HCT116 (cell line): ENCODE data around the gene AUP1.

Experiments
- CEBPB ChIP-seq: IDR thresholded peaks from 2 replicates; pipeline ENCODE4 v1.6.1; 2012; ENCODE audit warnings: low read depth
- CTCF ChIP-seq, 3 experiments: fragments of 200-600 bp in 1 of 3; sonication (generic) in 1 of 3; IDR thresholded peaks in 2 of 3; conservative IDR thresholded peaks in 1 of 3; 2 replicates each; pipeline ENCODE4 v1.5.1; 2012 to 2017; ENCODE audit warnings: low read depth in 2 of 3, low read length in 2 of 3, antibody characterized with exemption in 1 of 3, borderline replicate concordance in 1 of 3, control low read depth in 1 of 3, mild to moderate bottlenecking in 1 of 3, mixed read lengths in 1 of 3, mixed run types in 1 of 3, moderate library complexity in 1 of 3; ENCODE audit not compliant: insufficient read depth in 1 of 3
- EGR1 ChIP-seq: IDR thresholded peaks from 2 replicates; pipeline ENCODE4 v1.6.1; 2012; ENCODE audit warnings: low read depth
- EZH2 ChIP-seq: fragments of 200-600 bp; sonication (generic); IDR thresholded peaks from 2 replicates; pipeline ENCODE4 v1.6.1; 2017; ENCODE audit warnings: antibody characterized with exemption, mixed run types
- EZH2phosphoT487 ChIP-seq: fragments of 200-600 bp; IDR thresholded peaks from 2 replicates; pipeline ENCODE4 v1.6.1; 2018; ENCODE audit warnings: antibody characterized with exemption, borderline replicate concordance
- POLR2A ChIP-seq: IDR thresholded peaks from 2 replicates; pipeline ENCODE4 v1.7.0; 2011; ENCODE audit warnings: borderline replicate concordance; ENCODE audit not compliant: insufficient read depth, insufficient read length; ENCODE audit errors: extremely low read depth
- POLR2AphosphoS5 ChIP-seq: IDR thresholded peaks from 2 replicates; pipeline ENCODE4 v1.6.1; 2011; ENCODE audit warnings: mild to moderate bottlenecking, low read depth, low read length, moderate library complexity
- SIN3A ChIP-seq: IDR thresholded peaks from 2 replicates; pipeline ENCODE4 v1.6.1; 2012; ENCODE audit warnings: low read depth
- SP1 ChIP-seq: IDR thresholded peaks from 2 replicates; pipeline ENCODE4 v1.6.1; 2012; ENCODE audit warnings: low read depth
- SRF ChIP-seq: IDR thresholded peaks from 2 replicates; pipeline ENCODE4 v1.6.1; 2012; ENCODE audit warnings: low read depth
- YY1 ChIP-seq: IDR thresholded peaks from 2 replicates; pipeline ENCODE4 v1.6.1; 2011; ENCODE audit warnings: low read length, low read depth, moderate library complexity, mild to moderate bottlenecking; ENCODE audit not compliant: insufficient replicate concordance; ENCODE audit errors: extremely low read depth
- ZFX ChIP-seq: fragments of 450-650 bp; IDR thresholded peaks from 2 replicates; pipeline ENCODE4 v1.6.1; 2017
- TF ChIP-seq, protein P1 (sequence below): IDR thresholded peaks from 2 replicates; pipeline ENCODE4 v1.6.1; 2012; ENCODE audit warnings: low read depth
- TF ChIP-seq, protein P2 (sequence below): IDR thresholded peaks from 2 replicates; pipeline ENCODE4 v1.6.1; 2012

DNA sequence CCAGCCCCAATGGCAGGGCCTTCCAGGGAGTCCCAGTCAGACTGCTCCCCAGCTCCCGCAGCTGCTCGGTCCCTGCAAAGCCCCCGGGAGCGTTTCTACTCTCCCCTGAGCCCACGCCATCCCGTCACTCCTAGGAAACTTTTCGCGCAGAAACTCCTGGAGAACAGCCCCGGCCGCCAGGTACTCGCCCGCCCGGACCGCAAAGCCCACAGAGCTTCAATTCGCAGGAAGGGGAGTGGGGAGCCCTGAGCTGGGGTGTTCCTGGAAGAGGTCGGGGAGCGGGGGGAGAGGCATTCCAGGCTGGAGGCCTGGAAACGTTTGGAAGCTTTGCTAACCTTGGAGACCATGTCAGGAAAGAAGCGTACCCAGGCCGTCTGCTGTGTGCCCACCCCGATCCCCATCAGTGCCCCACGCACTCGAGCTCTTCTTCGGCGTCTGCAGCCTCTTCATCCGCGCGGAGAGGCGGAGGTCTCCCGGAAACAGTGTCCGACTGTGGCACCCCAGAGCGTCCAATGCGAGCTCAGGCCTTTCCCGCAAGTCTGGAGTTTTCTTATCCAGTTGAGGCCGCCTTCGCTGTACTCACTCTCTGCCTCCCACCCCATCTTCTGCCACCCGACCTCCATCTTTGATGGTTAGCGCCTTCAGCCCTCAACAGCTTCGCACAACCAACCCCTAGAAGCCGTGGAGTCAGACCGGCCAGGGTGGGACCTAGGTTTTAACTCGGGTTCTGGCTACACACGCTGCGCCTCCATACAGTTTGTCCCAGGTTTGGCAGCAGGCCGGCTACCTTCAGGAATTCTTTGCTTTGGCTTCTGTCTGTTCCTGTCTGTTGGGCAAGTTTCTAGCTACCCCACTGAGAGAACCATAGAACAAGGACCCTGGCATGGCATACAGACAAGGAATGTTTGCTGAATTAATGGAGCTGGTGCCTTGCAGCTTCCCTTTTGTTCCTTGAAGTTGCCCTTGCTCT is 25.7 kb downstream of the AUP1 start:
- no peak for TF ChIP-seq EZH2phosphoT487
- no peak for TF ChIP-seq CTCF (IDR thresholded peaks at IDR 0.05 in 2 of 3, conservative IDR thresholded peaks at IDR 0.05 in 1 of 3; ENCODE audit: borderline replicate concordance in 1 of 3, insufficient read depth in 1 of 3, low read depth in 2 of 3, low read length in 2 of 3)
- TF ChIP-seq SRF: no peak
- TF ChIP-seq SIN3A: no peak
- TF ChIP-seq, protein P1, sequence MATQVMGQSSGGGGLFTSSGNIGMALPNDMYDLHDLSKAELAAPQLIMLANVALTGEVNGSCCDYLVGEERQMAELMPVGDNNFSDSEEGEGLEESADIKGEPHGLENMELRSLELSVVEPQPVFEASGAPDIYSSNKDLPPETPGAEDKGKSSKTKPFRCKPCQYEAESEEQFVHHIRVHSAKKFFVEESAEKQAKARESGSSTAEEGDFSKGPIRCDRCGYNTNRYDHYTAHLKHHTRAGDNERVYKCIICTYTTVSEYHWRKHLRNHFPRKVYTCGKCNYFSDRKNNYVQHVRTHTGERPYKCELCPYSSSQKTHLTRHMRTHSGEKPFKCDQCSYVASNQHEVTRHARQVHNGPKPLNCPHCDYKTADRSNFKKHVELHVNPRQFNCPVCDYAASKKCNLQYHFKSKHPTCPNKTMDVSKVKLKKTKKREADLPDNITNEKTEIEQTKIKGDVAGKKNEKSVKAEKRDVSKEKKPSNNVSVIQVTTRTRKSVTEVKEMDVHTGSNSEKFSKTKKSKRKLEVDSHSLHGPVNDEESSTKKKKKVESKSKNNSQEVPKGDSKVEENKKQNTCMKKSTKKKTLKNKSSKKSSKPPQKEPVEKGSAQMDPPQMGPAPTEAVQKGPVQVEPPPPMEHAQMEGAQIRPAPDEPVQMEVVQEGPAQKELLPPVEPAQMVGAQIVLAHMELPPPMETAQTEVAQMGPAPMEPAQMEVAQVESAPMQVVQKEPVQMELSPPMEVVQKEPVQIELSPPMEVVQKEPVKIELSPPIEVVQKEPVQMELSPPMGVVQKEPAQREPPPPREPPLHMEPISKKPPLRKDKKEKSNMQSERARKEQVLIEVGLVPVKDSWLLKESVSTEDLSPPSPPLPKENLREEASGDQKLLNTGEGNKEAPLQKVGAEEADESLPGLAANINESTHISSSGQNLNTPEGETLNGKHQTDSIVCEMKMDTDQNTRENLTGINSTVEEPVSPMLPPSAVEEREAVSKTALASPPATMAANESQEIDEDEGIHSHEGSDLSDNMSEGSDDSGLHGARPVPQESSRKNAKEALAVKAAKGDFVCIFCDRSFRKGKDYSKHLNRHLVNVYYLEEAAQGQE: no peak
- TF ChIP-seq CEBPB: no peak
- TF ChIP-seq POLR2A: no peak
- TF ChIP-seq EZH2: no peak
- TF ChIP-seq YY1: no peak
- TF ChIP-seq, protein P2, sequence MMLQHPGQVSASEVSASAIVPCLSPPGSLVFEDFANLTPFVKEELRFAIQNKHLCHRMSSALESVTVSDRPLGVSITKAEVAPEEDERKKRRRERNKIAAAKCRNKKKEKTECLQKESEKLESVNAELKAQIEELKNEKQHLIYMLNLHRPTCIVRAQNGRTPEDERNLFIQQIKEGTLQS: no peak
- TF ChIP-seq POLR2AphosphoS5: no peak
- TF ChIP-seq EGR1: no peak
- TF ChIP-seq ZFX: no peak
- no peak for TF ChIP-seq SP1
